ENCODE results near the gene KCNN3.
"Not testable (repeated sequence)": the region's sequence is repeated elsewhere in the genome, so short reads cannot be mapped to it uniquely, and the experiment has no call there.

The KCNN3 gene

DNA sequence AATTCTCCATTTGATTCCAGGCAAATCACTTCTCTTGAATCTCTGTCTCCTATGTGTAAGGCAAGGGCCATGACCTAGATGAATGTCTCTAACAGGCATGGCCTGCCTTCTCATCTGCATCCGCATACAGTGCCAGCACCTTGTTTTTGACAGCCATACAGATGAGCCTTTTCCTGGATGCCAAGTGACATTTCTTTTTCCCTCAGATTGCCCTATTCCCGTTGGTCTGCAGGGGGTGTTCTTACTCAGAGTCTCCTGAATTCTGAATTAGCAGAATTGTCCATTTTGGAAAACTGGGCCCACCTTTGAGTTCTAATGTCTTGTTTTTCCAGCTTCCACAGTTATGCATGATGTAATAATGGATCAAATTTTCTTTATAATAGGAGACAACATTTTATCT, 174.1 kb downstream of the KCNN3 start:
- no peak for DNase-seq

DNA sequence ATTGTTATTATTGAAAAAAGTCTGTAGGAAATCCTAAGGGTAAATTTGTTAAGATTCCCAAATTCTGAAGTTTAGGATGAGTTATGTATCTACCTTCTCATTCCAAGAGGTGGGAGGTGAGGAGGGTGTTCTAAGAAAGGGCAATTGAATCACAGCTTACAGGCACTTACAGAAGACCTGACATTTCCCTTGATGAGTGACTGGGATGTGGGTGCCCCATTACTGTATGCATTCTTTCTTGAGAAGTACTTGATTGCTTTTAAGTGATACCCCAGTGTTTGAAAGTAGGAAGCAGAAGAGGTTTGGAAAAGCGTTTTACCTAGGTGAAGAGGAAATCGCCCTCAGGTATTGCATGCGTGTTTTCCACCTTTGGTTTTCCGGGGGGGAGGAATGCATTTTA, 175.1 kb downstream of the KCNN3 start:
- DNase-seq, result no peak

DNA sequence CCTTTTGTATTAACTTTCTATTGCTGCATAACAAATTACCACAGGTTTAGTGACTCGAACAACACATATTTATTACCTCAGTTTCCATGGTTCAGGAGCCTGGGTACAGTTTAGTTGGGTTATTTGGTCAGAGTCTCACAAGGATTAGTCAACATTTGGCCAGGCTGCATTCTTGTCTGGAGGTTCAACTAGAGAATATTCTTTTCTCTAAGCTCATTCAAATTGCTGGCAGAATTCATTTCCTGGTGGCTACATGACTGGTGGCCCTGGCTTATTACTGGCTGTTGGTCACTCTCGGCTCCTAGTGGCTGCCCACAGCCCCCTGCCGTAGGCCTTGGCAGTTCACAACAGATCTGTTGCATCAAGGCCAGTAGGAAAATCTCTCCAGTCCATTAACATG, 181.0 kb downstream of the KCNN3 start:
- no peak for DNase-seq

DNA sequence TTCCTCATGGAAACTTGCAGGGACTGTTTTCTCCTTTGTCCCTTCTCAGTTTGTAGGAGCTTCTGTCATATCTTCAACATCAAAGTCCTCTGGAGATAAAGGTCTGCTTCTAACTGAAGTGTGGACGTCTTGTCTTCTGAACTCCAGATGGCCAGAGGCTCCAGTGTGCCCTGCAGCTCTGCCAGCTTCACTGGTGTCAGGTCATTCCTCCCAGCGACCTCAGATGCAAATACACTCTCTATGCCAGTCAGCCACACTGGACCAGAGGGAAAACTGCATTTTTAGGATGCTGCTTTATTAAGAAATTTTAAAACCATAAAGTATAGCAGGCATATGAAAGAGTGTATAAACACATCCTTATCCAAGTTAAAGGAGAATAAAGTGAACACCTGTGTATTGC, 183.6 kb downstream of the KCNN3 start:
- no peak for DNase-seq

DNA sequence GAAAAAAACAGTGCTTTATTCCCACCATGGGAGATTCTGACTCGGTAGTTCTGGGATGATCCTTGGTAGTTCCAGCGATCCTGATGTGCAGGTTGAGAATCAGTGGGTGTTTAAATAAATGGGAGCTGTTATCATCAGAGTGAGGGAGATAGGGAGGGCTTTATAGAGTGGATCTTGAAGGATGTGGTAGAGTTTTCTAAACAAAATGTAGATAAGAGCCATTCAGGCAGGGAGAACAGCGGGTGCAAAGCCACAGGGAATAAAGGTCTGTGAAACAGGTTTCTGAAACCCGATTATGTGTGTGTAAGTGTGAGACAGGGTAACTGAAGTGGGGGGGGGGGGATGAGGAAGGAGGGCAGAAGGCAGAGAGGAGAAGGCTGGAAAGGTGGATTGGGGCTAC, 186.3 kb downstream of the KCNN3 start:
- no peak for DNase-seq

DNA sequence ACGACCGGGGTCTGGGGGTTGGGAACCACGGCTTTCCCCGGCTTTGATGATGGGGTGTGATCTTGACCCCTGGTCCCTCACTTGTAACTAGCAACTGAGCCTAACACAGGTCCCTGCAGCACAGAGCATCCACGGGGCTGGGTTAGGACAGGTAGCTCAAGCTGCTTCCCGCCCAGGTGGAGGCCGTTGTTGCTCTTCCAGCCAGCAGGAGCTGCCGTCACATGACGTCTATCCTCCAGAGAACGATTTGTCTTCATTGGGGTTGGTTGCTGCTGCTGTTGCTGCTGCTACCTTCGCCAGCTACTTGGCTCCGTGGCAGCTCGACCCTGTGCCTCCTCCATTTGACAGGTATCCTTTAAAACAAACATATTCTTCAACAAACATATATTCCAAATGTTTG, 187.8 kb downstream of the KCNN3 start:
- no peak for DNase-seq

DNA sequence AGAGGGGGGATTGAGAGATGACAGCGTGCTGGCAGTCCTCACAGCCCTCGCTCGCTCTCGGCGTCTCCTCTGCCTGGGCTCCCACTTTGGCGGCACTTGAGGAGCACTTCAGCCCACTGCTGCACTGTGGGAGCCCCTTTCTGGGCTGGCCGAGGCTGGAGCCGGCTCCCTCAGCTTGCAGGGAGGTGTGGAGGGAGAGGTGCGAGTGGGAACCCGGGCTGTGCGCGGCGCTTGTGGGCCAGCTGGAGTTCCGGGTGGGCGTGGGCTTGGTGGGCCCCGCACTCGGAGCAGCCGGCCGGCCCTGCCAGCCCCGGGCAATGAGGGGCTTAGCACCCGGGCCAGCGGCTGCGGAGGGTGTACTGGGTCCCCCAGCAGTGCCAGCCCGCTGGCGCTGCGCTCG, 192.2 kb downstream of the KCNN3 start:
- DNase-seq, result not testable (repeated sequence)

DNA sequence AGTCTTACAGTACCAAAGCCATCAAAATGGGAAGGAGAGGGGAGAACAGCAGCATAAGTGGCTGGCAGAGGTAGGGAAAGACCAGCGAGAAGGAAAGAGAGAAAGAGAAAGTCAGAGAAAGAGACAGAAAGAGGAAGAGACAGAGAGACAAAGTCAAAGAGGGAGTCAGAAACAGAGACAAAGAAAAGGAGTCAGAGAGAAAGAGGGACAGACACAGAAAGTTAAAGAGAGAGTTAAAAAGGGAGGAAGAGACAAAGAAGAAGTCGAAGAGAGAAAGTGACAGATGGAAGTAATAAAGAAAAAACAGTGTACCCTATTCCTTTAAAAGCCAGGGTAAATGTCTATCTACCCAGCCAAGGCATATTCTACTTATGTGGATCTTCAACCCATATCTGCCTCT, 193.2 kb downstream of the KCNN3 start:
- DNase-seq, result not testable (repeated sequence)

DNA sequence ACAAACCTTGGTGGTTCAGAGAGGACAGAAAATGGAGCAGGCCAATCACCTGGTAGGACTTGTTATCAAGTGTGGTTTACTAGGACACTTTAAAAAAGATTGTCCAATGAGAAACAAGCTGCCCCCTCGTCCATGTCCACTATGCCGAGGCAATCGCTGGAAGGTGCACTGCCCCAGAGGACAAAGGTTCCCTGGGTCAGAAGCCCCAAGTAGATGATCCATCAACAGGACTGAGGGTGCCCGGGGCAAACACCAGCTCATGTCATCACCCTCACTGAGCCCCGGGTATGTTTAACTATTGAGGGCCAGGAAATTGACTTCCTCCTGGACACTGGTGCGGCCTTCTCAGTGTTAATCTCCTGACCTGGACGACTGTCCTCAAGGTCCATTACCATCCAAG, 195.6 kb downstream of the KCNN3 start:
- not testable (repeated sequence) for DNase-seq

DNA sequence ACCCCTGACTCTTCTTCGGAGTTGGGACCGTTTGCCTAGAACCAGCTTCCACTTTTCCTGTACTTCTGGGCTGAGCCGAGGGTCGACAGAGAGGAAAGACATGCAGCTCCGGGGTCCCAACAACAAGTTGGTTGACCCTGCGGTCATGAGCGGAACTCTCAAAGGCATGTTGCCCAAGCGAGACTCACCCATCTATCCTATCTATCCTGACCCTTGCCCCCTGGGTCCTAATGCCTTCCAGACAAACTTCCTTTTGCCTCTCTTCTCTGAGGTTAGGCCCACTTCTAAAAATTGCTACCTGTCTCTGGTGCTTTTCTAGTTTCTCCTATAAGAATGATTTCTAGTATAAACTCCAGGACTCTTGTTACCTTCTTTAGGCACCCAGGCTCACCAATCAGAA, 197.8 kb downstream of the KCNN3 start:
- DNase-seq, result not testable (repeated sequence)

DNA sequence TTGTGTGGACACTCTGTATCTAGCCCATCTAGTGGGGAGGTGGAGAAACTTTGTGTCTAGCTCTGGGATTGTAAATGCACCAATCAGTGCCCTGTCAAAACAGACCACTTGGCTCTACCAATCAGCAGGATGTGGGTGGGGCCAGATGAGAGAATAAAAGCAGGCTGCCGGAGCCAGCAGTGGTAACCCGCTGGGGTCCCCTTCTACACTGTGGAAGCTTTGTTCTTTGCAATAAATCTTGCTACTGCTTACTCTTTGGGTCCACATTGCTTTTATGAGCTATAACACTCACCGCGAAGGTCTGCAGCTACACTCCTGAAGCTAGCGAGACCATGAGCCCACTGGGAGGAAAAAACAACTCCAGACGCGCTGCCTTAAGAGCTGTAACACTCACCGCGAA, 198.7 kb downstream of the KCNN3 start:
- not testable (repeated sequence) for DNase-seq

DNA sequence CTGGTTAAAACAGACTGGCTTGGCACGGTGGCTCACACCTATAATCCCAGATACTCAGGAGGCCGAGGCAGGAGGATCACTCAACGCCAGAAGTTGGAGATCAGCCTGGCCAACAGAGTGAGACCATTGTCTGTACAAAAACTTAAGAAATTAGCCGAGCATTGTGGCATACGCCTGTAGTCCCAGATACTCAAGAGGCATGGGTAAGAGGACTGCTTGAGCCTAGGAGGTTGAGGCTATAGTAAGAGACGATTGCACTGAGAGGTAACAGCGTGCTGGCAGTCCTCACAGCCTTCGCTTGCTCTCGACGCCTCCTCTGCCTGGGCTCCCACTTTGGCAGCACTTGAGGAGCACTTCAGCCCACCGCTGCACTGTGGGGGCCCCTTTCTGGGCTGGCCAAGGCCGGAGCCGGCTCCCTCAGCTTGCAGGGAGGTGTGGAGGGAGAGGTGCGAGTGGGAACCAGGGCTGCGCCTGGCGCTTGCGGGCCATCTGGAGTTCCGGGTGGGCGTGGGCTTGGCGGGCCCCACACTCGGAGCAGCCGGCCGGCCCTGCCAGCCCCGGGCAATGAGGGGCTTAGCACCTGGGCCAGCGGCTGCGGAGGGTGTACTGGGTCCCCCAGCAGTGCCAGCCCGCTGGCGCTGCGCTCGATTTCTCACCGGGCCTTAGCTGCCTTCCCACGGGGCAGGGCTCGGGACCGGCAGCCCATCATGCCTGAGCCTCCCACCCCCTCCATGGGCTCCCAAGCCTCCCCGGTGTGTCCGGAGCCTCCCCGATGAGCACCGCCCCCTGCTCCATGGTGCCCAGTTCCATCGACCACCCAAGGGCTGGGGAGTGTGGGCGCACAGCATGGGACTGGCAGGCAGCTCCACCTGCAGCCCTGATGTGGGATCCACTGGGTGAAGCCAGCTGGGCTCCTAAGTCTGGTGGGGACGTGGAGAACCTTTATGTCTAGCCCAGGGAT, 199.5 kb downstream of the KCNN3 start:
- not testable (repeated sequence) for DNase-seq

DNA sequence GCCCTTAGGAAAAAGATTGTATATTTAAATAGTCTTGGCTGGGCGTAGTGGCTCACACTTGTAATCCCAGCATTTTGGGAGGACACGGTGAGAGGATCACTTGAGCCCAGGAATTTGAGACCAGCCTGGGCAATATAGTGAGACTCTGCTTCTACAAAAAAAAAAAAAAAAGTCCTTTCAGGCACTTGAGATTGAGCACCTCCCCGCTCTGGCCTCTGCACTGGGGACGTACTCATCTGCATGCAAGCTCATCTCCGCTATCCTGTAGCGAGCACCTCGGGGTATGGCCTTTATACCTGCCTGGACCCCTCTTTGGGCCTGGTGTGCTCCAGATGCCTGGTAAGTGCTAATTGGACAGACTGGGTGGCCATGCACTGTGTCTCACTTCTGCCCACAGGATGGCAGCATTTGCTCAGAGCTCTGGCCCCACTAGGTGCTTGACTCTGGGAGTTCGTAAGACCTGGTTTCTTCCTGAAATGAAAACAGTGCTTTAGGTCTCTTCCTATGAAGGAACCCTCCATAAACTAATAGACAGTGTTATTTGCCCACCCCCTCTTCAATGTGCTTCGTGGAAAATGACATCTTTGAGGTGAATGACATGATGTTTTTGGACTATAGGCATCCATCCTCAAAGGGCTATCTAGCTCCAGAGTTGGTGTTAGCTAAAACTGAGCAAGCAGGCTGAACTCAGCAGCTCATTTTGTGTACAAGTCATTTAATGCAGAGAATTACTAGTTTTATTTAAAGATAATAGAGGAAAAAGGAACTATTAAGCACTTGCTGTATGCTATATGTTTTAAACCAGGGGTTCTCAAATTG, 200.4 kb downstream of the KCNN3 start:
- peak; percentile 76 for DNase-seq

DNA sequence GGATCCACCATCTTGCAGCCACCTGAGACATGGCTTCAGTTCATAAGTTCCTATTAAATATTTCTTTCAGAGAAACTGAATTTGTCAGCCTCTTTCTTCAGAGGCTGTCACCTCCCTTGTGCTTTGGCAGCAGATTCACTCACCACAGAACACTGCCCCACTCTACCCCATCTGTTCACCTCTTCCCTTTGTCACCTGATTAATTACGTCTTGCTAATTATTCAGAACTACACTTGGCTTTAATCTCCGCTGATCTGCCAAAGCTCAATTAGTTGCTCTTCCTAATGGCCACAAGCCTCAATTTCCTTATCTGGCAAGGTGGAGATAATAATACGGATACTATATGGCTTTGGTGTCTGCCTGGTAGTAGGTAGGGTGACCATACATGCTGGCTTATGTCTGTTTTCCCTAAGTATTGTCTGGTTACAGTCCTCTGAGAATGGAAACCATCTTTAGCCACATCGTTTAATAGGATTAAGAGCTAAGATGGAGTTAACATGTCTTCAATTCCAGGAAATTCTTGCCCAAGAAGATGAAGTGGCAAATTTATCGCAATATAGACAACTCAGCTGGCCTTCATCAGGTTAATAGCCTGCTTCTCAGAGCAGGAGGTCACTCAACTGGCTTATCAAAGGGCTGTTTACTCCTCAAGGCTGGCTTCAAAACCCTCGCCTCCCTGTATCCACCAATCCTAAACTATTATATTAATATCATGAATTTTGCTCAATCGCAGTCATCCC, 203.9 kb downstream of the KCNN3 start:
- DNase-seq, result no peak

DNA sequence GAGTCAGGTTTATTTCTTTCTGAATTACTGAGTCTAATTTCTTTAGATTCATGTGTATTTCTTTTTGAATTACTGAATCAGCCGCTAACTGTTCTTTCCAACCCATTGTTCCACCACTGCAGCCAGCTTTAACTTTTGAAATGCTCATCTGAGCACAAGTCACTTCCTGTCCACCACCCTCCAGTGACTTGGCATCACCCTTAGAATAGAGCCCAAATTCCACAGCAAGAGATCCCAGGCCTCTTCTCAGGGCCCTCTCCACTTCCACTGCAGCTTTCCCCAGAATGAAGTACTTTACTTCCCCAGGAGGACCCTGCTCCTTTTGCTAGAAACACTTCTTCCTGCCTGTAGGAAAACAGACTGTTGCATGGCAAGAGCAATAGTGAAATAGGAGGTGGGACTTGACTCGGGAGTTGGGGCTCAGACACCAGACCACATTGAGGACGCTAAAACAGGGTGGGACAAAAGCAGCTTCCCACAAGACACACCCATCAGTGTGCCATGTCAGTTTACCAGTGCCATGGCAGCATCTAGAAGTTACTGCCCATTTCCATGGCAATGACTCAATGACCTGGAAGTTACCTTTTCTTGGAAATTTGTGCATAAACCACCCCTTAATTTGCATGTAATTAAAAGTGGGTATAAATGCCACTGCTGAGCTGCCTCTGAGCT, 205.6 kb downstream of the KCNN3 start:
- no peak for DNase-seq

DNA sequence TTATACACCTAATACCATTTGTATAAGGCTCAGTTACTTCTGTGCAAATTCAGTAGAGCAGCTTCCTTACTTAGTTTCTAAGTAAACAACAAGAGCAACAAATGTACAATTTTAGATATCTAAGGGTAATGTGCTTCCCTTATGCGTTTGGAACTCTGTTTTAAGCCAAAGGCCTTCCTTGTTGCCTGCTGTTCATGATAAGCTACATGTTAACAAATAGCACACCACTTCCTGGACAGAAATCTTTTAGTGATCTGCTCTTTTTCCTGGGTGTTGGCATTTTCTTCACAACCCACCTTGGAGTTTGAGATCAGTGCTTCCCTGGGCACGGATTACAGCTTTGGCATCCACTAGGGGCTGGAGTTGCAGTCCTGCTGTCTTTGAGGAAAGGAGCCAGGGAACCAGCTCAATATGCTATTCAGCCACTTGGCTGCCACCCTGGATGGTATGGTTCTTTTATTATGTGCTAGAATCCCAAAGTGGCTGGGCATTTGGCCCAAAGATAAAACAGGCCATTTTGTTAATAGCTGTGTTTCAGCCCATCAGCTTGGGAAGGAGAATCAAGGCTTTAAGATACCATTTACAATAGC, 206.5 kb downstream of the KCNN3 start:
- no peak for DNase-seq

DNA sequence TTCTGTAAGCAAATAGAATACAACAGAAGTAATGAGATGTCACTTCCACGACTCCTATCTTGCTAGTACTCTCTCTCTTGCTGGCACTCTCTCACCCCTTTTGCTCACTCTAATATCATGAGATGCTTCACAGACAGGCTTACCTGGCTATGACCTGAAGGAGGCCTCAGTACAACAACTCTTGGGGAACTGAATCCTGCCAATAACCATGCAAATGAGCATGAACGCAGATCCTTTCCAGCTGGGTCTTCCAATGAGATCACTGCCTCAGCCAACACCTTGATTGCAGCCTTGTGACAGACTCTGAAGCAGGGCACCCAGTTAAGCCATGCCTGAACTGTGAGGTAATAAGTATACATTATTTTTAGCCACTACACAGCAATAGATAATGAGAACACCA, 209.0 kb downstream of the KCNN3 start:
- DNase-seq, result no peak

DNA sequence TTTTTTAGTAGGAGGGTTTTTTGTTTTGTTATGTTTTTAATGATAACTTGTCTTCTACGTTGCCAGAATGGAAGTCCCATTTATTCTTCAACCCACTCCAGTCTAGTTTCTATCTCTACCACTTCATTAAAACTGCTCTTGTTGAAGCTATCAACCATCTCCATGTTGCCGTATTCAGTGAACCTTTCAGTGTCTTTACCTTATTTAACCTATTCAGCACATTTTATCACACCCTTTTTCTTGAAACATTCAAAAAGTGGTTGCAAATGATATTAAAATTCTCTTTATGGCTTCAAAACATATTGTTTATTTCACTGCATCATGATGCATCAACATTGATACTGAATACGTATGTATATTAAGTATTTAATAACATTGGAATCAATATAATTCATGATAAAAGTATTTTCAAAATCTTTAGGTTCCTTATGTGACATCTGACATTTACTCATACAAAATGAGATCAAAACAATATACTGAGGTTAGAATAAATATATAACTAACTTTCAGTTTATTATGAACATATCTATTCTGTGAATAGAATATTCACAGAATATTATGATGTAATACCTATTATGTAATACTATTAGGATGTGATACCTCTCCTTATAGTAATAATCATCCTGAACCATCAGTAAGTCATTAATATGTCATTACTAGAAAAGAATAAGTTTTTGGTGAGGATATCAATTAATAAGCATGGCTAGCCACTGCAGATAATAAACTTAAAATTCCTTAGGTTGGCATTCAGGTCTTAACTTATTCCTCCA, 210.1 kb downstream of the KCNN3 start:
- no peak for DNase-seq

DNA sequence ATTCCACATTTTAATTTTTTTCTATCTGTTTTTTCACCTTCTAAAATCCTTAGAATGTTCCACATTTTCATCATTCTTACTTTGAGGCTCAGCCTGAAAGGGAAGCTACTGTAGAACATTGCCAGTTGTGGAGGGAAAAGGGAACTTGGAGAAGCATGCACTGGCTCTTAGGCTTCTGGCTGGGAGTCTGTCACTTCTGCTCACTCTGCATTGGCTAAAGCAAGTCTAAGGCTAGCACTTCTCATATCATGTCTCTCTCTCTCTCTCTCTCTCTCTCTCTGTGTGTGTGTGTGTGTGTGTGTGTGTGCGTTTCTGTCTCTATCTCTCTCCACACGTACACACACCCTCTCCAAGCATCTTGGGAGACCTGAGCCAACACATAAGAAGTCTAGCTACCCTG, 212.5 kb downstream of the KCNN3 start:
- no peak for DNase-seq

DNA sequence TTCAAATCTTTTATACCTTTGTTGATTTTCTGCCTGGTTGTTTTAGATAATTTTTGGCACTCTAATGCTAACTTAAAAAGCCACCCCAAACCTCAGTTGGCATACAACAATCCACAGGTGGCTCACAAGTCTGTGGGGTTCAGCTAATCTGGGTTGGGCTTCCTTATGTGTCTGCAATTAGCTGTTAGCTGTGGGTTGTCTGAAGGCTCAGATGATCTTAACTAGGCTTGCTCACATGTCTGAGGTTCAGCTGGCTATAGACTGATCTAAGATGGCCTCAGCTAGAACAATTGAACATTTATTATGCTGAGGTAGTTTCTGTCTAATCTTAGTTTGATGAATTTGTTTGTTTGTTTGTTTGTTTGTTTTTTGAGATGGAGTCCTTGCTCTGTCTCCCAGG, 217.2 kb downstream of the KCNN3 start:
- no peak for DNase-seq
